Stimulated activated CD4-positive, alpha-beta T cell treated with anti-CD3 and anti-CD28 coated beads, Interleukin-4, amount 100 ng/mL, for 4 hours (primary cell): ENCODE results near the gene SDF4.
"Not testable (repeated sequence)": the region's sequence is repeated elsewhere in the genome, so short reads cannot be mapped to it uniquely, and the experiment has no call there.

Experiments
- DNase-seq, 2 experiments: peaks; one replicate each; pipeline ENCODE4 v3.0.0-alpha.2; 2020

SDF4 gene

GRCh38 chr1:1196431-1197187 is 35.2 kb downstream of the SDF4 start:
- DNase-seq: no peak

GRCh38 chr1:1195726-1196125 is 36.1 kb downstream of the SDF4 start:
- not testable (repeated sequence) for DNase-seq

- DNase-seq: no peak
These were observed 37.1 kb downstream of the SDF4 start for GRCh38 chr1:1194723-1195122.

GRCh38 chr1:1191734-1192133 is 40.1 kb downstream of the SDF4 start:
- no peak for DNase-seq

GRCh38 chr1:1189111-1189510 is 42.7 kb downstream of the SDF4 start:
- no peak for DNase-seq

GRCh38 chr1:1187938-1188337 is 43.9 kb downstream of the SDF4 start:
- DNase-seq: no peak

GRCh38 chr1:1185101-1185765 is 46.6 kb downstream of the SDF4 start:
- DNase-seq: no peak

- DNase-seq: no peak
These were observed 47.7 kb downstream of the SDF4 start for GRCh38 chr1:1183833-1184775.

GRCh38 chr1:1183221-1183747 is 48.5 kb downstream of the SDF4 start:
- no peak for DNase-seq

GRCh38 chr1:1182491-1183220 is 49.1 kb downstream of the SDF4 start:
- no peak for DNase-seq

- no peak for DNase-seq
These were observed 49.8 kb downstream of the SDF4 start for GRCh38 chr1:1181938-1182410.

- DNase-seq: no peak
These were observed 50.5 kb downstream of the SDF4 start for GRCh38 chr1:1181129-1181937.

- DNase-seq: no peak
These were observed 51.6 kb downstream of the SDF4 start for GRCh38 chr1:1179983-1180861.

- DNase-seq: no peak
These were observed 52.3 kb downstream of the SDF4 start for GRCh38 chr1:1179346-1179982.

- DNase-seq: no peak
These were observed 52.9 kb downstream of the SDF4 start for GRCh38 chr1:1178794-1179331.

GRCh38 chr1:1177452-1178206 is 54.2 kb downstream of the SDF4 start:
- no peak for DNase-seq

- no peak for DNase-seq
These were observed 54.9 kb downstream of the SDF4 start for GRCh38 chr1:1176931-1177330.

- not testable (repeated sequence) for DNase-seq
These were observed 55.6 kb downstream of the SDF4 start for GRCh38 chr1:1176063-1176761.
